IPS-11a (cell line): ENCODE data around the gene CTSH.

Source experiments
- H3K4me3 ChIP-seq: one replicate; pipeline ENCODE4 v1.5.1; 2013; ENCODE audit warnings: low read depth, low read length, control low read depth

Gene CTSH, protein sequence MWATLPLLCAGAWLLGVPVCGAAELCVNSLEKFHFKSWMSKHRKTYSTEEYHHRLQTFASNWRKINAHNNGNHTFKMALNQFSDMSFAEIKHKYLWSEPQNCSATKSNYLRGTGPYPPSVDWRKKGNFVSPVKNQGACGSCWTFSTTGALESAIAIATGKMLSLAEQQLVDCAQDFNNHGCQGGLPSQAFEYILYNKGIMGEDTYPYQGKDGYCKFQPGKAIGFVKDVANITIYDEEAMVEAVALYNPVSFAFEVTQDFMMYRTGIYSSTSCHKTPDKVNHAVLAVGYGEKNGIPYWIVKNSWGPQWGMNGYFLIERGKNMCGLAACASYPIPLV

DNA sequence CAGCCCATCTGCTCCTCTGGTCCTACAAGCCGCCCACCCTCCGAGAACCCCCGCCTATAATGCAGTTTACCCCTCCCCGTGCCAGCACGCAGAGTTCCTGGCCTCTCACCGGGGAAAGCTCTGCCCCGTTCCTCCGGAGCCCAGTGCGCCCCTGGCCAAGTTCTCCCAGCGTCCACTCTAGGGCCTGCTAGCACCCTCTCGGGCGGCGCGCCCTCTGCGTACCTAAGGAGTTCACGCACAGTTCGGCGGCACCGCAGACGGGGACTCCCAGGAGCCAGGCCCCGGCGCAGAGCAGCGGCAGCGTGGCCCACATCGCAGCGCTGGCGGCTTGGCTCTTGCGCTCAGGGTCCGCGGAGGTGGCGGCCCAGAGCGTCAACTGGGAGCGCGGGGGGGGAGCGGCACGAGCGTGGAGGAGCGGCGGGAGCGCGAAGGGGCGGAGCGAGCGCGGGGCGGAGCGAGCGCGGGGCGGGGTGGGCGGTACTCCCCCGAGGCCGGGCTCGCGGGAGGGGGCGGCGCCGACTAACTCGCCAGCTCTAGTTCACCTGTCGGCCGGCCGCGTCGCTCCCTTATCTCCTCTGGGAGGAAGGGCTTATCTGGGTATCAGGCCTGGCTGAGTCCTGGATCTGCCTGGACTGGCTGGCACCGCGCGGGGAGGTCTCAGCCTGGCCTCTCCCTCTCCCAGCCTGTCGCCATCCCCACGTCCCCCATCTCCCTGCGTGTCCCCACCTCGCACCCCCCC is at the start of gene CTSH:
Gene CTSH (minus strand): TSS at position 378 of the 739 bp plus-strand sequence. CDS start 65 bp downstream, at position 313.
- peak within 1 kb of the TSS; percentile 48 for H3K4me3 ChIP-seq

DNA sequence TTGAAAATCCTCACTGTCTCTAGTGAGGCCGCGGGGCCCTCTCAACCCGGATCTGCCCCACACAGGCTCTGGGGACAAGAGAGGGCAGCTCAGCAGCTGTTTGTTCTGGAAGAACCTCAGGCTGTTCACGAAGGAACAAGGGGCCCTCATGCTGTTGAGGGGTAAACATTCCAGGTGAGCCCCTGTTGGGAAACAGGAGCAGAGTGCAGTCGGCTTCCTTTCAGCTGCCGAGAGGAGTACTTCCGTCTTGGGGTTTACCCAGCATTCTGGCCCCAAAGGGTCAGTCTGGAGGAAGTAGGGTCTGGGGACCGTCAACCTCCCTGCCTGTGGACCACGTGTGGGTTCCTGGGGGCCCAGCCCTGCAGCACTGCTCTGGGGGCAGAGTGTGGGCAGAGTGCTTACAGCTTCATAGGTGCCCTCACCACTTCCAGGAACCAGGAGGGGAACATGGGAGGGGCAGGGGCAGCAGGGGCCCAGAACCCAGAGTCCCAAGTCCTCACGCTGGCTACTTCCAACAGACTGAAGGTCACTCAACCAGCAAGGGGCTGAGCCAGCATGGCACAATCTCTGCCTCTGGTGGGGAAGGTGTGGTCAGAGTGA is 49.2 kb upstream of the CTSH start:
- H3K4me3 ChIP-seq = no peak overlapping the region

DNA sequence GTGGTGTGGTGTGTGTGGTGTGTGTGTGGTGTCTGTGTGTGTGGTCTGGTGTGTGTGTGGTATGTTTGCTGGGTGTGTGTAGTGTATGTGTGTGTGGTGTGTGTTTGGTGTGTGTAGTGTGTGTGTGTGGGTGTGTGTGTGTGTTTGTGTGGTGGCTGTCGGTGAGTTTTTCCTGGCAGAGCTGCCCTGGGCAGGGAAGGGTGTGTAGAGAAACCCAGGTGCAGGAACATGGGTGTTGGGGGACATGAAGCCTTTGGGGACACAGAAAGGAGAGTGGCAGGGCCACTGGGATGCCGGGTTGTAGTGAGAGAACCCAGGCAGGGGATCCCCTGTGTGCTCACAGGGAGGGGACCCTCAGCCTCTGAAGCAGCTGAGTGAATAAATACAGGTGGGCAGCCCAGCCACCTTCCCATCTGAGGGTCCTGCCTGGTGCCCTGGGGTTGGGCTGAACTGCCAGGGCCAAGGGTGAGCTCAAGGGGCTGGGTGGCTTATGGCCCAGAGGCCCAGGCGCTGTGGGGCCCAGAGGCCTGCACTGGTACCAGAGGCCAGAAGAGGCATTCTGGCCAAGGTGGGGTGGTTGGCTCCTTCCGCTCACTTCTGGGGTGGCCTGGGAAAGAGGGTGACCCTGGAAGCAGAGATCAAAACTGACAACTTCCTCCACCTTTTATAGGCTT is 48.5 kb upstream of the CTSH start:
- H3K4me3 ChIP-seq = no peak overlapping the region

DNA sequence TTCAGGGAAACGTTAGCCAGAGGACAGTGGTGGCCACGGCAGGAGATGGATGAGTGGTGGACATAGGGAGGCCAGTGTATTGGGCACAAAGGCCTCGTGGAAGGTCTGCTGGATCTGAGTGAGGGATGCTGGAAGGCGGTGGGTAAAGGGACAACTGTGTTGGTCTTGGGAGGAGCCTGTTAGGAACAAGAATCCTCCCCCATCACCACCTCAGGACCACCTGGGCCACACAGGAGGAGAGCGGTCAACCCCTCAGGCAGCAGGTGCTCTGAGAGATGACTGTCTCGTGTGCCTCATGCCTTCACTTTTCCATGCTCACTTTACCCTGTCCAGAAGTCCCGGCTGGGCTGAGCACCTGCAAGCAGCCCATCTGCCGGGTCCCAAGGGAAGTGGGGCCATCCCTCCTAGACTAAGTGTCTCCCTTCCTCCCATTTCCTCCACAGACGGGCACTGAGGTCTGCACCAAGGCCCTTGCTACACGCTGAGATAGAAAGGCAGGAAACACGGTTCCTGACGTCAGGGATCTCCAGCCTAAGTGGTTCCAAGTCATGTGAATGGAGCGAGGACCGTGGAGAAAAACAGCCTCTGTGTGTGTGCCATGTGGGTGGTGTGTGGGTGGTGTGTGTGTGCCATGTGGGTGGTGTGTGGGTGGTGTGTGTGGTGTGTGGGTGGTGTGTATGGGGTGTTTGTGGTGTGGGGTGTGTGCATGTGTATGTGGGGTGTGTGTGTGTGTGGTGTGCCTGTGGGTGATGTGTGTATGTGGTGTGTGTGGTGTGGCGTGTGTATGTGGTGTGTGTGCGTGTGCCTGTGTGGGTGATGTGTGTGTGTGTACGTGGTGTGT is 47.8 kb upstream of the CTSH start:
- no peak overlapping the region for H3K4me3 ChIP-seq

DNA sequence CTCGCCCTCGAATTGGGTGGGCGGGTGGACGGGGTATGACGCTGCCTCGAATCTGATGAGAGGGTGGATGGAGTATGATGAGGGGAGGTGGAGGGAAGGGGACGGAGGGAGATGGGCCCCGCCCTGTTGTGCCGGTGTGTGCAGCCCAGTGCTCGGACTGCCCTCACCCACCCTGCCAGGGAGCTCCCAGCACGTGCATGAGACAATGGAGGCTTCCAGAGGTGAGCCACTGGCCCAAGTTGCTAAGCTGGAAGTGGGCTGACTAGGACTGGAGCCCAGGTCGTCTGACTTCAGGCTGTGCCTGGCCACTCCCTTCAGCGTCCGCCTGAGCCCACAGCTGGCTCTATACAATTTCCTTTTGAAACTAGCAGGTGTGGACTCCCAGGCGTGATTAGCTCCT is 47.0 kb upstream of the CTSH start:
- H3K4me3 ChIP-seq = no peak overlapping the region

DNA sequence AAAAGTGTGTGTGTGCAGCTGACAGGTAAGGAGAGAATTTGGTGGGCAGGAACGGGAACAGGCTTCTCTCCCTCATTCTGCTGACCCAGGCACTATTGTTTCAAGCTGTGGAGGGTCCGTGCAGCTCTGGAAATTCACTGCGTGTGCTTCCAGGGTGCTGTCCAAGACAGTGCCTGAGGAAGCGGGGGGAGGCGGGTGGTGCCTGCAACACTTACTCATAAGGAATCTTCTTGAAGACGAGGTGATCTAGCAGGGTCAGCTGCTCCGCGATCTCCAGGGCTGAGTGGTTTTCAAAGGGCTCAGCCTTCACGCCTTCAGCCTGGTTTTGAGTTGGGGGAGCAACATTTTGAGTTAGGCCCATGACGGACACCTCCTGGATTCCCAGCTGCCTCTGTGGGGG is 46.6 kb upstream of the CTSH start:
- H3K4me3 ChIP-seq = no peak overlapping the region

DNA sequence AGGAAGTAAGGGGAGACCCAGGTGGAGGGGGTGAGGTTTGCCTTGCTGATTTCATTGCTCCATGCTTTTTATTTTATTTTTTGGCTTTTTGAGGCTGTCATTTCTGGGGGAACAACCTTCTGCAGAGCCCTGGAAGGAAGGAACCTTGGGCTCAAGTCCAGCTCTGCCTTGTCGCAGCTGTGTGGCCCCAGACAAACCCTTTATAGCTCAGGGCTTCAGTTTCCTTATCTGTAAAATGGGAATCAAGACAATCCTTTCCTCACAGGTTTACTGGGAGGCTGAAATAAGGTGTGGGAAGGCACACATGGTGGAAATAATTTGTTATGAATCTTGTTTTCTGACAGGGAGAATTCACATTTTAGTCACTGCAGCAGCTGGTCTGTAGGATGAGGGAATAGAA is 45.4 kb upstream of the CTSH start:
- no peak overlapping the region for H3K4me3 ChIP-seq

DNA sequence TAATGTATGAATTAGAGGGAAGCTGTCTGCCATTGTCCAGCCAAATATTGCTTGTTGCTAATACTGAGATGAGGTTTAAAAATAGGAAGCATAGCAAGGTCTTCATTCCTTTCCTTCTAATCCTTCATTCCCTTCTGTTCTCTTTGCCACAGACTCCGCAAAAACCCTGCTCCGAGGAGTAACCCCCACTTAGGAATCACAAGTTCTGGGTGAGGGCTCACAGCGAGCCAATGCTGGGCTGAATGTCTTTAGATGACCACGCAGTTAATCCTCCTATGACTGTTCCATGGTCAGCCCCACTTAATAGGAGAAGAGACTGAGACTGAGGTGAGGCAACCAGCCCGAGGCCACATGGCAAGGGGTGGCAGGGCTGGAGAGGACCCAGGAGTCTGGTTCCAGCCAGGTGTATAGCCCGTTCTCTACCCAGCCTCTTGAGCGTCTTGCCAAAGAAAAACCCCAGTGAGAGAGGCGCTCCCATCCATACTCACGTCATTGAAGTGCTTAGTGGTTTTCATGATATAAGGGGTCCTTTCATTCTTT is 44.9 kb upstream of the CTSH start:
- no peak overlapping the region for H3K4me3 ChIP-seq

DNA sequence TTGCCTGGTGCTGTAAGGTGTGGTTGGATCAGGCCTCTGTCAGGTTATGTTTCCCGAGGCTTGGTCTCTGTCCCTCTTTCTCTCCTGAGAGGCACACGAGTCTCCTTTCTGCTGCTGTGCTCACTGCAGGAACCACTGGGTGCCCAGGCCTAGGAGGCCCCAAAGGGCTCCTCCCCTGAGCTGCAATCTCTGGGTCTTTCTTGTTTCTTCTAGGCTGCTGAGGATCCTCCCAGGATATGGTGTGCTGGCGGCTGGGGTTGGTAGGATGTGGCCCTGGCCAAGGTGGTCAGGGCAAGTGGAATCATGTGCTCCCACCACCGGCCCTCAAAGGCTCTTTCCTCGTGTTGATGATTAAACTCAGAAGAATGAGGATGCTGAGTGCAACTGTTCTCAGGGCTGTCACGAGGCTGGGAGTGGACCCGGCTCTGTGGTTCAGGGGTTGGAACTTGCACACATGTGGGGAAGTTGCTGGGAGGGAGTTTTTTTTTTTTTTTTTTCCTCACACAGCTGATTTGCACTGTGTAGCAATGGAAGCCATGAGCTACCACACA is 43.6 kb upstream of the CTSH start:
- H3K4me3 ChIP-seq = no peak overlapping the region

DNA sequence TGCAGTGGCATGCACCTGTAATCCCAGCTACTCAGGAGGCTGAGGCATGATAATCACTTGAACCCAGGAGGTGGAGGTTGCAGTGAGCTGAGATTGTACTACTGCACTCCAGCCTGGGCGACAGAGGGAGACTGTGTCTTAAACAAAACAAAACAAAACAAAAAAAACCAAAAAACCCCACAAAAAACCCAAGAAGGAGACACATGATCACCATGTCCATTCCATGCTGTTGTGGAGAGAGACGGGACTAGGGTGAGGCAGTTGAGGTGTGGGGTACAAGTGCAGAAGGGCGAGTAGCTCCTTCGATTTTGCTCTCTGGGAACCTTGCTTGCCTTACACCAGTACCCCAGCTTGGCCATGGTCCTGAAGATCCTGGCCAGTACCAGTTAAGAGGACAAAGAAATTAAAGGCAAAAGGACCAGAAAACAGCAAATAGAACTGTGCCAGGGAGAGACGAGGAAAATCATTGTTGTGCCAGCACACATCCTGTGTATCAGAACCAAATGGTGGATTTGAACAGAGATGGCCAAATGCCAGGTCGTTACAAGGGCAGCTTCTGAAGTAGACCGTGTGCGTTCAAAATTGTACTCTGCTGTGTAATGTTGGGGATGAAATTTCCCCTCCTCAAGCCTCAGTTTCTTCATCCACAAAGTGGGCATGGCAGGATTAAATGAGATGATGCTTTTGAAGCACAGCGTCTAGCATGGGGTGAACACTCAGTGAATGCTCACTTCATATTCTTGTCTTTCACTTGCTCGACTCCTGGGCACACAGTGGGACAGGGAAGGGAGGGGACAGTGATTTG is 42.9 kb upstream of the CTSH start:
- no peak overlapping the region for H3K4me3 ChIP-seq

DNA sequence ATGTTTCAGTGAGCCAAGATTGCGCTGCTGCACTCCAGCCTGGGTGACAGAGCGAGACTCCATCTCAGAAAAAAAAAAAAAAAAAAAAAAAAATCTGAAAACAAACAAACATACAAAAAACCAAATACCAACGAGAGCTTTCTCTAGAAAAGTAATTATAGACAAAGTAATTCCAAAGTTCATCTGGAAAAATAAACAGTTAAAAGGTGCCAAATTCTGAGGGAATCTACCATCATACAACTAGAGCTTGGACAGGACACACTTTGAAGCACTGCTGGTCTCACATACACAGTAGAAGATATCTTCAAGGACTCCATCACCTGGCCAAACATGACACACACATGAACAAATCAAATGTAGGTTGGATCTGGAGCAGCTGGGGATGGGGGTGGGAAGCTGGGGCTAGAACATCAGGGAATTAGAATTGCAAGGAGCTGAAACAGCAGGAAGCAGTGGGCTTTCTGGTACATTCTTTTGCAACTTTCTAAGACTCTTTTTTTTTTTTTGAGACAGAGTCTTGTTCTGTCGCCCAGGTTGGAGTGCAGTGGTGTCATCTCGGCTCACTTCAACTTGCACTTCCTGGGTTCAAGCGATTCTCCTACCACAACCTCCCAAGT is 41.1 kb upstream of the CTSH start:
- H3K4me3 ChIP-seq = no peak overlapping the region

DNA sequence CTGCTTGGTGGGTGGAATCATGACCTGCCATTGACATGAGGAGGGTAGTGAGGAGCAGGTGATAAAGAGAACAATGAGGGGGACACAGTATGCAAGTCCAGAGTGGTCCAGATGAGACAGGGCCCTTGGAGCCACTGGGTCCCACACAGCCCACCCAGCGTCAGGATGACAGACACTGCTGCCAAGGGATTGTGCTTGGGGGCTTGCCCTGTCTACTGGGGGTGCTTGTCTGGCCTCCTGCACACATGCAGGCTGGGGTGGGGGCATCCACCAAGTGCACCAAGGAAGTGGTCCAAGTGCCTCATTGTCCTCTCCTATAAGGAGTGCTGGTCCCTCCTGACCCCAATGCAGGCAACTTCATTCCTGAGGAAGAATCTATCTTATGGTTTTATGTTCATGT is 39.2 kb upstream of the CTSH start:
- H3K4me3 ChIP-seq = no peak overlapping the region

DNA sequence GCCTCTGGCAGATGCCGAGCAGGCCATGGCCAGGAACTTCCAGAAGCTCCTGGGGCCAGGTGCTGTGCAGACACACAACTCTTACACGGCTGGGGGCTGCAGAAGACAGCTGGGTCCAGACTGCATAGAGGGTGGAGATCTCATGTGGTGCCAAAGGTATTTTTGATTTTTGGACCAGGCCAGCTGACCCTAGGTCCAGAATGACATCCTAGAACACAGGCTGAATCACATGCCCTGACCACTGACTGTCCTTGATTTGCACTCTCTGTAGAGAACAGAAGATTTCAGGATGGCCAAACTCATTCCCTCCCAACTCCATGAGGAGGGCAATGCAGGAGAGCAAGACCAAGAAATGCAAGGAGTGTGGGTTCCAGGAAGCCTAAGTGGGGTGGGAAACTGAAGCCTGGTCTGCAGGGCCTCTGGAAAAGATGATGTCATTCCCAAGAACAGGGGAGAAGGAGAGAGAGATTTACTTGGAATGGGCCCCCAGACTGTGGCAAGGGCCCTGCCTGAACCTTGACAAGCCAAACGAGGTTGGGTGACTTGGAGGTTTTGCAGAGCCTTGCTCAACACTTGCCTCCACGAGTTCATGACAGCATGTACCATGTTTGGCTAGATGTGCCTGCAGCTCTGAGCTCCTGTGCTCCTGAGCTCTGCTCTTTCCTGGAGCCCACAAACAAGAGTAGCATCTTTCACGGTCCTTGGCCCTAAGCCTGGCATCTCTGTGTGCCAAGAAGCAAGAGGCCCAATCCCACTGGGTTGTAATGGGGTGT is 38.5 kb upstream of the CTSH start:
- no peak overlapping the region for H3K4me3 ChIP-seq

DNA sequence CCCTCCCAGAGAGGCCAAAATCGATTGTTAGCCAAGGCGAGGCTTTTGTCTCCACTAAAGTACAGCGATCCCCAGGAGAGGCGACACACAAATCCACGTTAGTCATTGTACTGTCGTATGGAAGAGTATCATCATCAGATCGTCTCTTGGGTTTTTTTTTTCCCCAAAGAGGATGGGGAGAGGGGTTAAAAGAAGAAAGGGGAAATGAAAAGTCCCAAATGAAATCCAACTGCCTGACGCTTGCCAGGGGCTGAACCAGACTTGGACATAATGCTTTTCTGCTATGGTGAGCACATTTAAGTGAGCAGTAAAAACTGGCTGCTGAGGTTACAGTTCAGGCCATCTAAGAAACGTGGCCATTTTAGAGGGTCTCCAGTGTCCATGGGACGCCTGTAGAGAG is 37.9 kb upstream of the CTSH start:
- H3K4me3 ChIP-seq = no peak overlapping the region

DNA sequence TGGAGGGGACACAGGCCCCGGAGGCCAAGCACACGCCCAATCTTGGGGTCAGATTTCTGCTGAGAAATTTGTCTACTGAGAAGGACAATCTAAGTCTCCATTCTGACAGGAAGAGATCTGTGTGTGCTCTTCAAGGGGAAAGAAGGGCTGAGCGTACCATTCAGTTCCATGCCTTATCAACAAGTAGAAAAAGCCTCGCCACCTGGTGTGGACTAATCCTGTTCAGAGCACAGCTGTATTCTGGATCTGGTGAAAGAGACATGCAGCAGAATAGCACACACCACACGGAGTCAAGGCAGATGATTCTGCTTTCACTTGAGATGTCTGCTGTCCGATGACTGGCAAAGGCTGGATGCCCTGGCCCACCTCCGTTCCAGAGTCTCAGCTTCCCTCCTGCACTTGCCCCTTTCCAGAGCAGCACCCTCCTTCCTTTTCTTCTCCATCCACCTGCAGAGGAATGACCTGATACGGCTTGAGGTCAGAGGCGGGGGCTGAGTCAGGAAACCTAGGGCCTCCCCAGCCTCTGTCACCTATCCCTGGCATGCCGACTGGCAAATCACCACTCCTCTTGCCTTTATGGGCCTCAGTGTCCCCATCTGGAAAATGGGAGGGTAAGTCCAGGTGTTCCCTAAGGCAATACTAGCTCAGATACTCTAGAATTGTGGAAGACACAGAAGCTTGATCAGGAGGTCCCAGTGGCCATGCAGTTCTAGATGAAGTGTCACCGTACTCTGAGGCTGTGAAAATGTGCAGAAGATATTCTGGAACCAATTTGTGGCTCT is 36.9 kb upstream of the CTSH start:
- no peak overlapping the region for H3K4me3 ChIP-seq

DNA sequence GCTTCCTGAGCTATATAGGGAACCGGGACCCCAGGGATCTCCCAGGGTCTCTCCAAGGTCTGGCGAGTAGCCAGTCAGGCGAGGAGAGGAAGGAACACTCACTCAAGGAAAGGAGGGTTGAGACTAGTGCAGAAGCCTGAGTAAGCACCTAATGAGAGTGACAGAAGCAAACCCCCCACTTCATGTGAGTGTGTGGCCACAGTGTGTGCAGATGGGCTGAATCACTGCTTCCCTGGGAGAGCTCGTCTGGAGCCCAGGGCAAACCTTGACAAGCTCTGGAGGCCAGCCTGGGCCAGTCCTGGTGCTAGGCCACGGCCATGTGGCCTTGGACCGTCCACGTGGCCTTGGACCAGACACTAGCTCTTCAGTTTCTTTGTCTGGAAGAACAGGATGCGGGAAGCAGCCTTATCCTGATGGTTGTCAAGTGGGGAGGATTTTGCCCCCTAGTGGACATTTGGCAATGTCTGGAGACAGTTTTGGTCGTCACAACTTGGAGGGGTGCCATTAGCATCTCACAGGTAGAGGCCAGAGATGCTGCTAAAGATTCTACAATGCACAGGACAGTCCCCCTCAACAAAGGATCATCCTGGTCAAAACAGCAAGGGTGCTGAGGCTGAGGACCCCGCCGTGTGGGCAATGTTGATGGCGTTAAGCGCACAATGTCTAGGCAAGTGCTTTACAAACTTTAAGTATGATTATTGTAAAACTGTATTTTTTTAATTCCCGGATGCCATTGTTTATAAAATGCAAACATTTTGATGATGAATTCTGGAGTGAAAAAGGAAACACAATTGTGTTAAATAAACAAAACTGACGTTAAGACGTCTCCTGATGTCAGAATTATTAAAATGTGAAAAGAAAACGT is 34.8 kb upstream of the CTSH start:
- H3K4me3 ChIP-seq = no peak overlapping the region
